Measurements from ENCODE around the gene NUP188. TPM values are rescaled to one million over a fixed set of nuclear protein-coding genes. Genes with fewer than 3 reads are reported as not detected.

The NUP188 gene
- polyA plus RNA-seq, 1 experiment, result 49.2 TPM

- H3K36me3 ChIP-seq (ENCODE audit: control insufficient read depth, insufficient read depth, low read length), result 0 out of 2 replicates have a peak, but pooled peaks cover 3% of the 10 kb centered on the region
- ChIA-PET CTCF (interaction anchor here (0.9 to 9.9 kb wide), 25 partner anchors 8 to 110 kb away, joined by 3 to 228 read pairs (median 9); partner anchors contain the start of genes ENDOG, KYAT1, LRRC8A and SH3GLB2), POLR2A (no interaction called here)
- no peaks in the 10 kb centered on the region for H3K27me3 ChIP-seq (ENCODE audit: control insufficient read depth, insufficient read depth, low read length)
- TF ChIP-seq CTCF (IDR thresholded peaks at IDR 0.05; ENCODE audit: insufficient read depth, low read depth, low read length), result no peak
- DNase-seq (ENCODE audit: low read depth), result no peak
- H3K4me3 ChIP-seq (ENCODE audit: low read depth, low read length), result no peak overlapping the region
These were observed 18.9 kb upstream of the NUP188 start for GRCh38 chr9:128928624-128929023.

GRCh38 chr9:128929560-128929959 is 17.9 kb upstream of the NUP188 start:
- Histone ChIP-seq H3K36me3 (ENCODE audit: control insufficient read depth, insufficient read depth, low read length) (0 out of 2 replicates have a peak, but pooled peaks cover 3% of the 10 kb centered on the region), H3K4me3 (ENCODE audit: low read depth, low read length) (no peak overlapping the region), H3K27me3 (ENCODE audit: control insufficient read depth, insufficient read depth, low read length) (no peaks in the 10 kb centered on the region)
- DNase-seq (ENCODE audit: low read depth), result no peak
- ChIA-PET POLR2A (no interaction called here), CTCF (interaction anchor here (0.7 to 9.9 kb wide), 8 partner anchors 13 to 228 kb away, joined by 3 to 228 read pairs (median 10); partner anchors contain the start of genes ENDOG, KYAT1, LRRC8A and PKN3)
- TF ChIP-seq CTCF (IDR thresholded peaks at IDR 0.05; ENCODE audit: insufficient read depth, low read depth, low read length), result no peak

- TF ChIP-seq CTCF (IDR thresholded peaks at IDR 0.05; ENCODE audit: insufficient read depth, low read depth, low read length), result no peak
- ChIA-PET POLR2A (no interaction called here), CTCF (interaction anchor here (0.7 to 1.7 kb wide), 3 partner anchors 70 to 72 kb away, joined by 3 to 8 read pairs (median 3); no protein-coding TSS in a partner anchor)
These were observed 13.8 kb upstream of the NUP188 start for GRCh38 chr9:128933731-128934130.

GRCh38 chr9:128936171-128936865 is 11.2 kb upstream of the NUP188 start:
- no peak for TF ChIP-seq CTCF (IDR thresholded peaks at IDR 0.05; ENCODE audit: insufficient read depth, low read depth, low read length)
- Histone ChIP-seq H3K27me3 (ENCODE audit: control insufficient read depth, insufficient read depth, low read length) (no peaks in the 10 kb centered on the region), H3K4me3 (ENCODE audit: low read depth, low read length) (no peak overlapping the region), H3K36me3 (ENCODE audit: control insufficient read depth, insufficient read depth, low read length) (no peaks in the 10 kb centered on the region; the same call in 1 of the 2 replicates)
- CTCF ChIA-PET, result interaction anchor here (1.0 to 2.4 kb wide), 2 partner anchors 8 to 73 kb away, joined by 3 to 14 read pairs; no protein-coding TSS in a partner anchor
- POLR2A ChIA-PET, result no interaction called here
- no peak for DNase-seq (ENCODE audit: low read depth)

More at GRCh38 chr9:128933731-128934130, 13.8 kb upstream of the NUP188 start:
- no peaks in the 10 kb centered on the region for H3K27me3 ChIP-seq (ENCODE audit: control insufficient read depth, insufficient read depth, low read length)
- H3K36me3 ChIP-seq (ENCODE audit: control insufficient read depth, insufficient read depth, low read length), result no peaks in the 10 kb centered on the region; the same call in 1 of the 2 replicates
- DNase-seq (ENCODE audit: low read depth), result no peak
- no peak overlapping the region for H3K4me3 ChIP-seq (ENCODE audit: low read depth, low read length)

GRCh38 chr9:128937310-128938165 is 10.0 kb upstream of the NUP188 start:
- DNase-seq (ENCODE audit: low read depth), result no peak
- H3K36me3 ChIP-seq (ENCODE audit: control insufficient read depth, insufficient read depth, low read length), result no peaks in the 10 kb centered on the region; the same call in 1 of the 2 replicates
- H3K4me3 ChIP-seq (ENCODE audit: low read depth, low read length), result no peak overlapping the region
- no peaks in the 10 kb centered on the region for H3K27me3 ChIP-seq (ENCODE audit: control insufficient read depth, insufficient read depth, low read length)
- CTCF ChIA-PET, result interaction anchor here (1.0 to 2.4 kb wide), 2 partner anchors 10 to 14 kb away, joined by 3 to 14 read pairs; no protein-coding TSS in a partner anchor
- POLR2A ChIA-PET, result no interaction called here
- TF ChIP-seq CTCF (IDR thresholded peaks at IDR 0.05; ENCODE audit: insufficient read depth, low read depth, low read length), result no peak

All from BJ (cell line).